Gastrocnemius medialis (tissue), 4 donors: ENCODE results near the gene RSPH10B2.
"Not testable (repeated sequence)": the region's sequence is repeated elsewhere in the genome, so short reads cannot be mapped to it uniquely, and the experiment has no call there.

Experiments used
- POLR2A ChIP-seq, 2 donors: fragments of 450-650 bp; IDR thresholded peaks; one replicate each; pipeline ENCODE4 v1.6.1; 2017; ENCODE audit warnings: antibody characterized with exemption in 2 of 2, mild to moderate bottlenecking in 2 of 2, moderate library complexity in 2 of 2
- TF ChIP-seq, protein P1 (sequence below), 5 experiments: fragments of 450-650 bp in 3 of 5; fragments of 200-600 bp in 2 of 5; sonication (generic) in 2 of 5; IDR thresholded peaks in 4 of 5; conservative IDR thresholded peaks in 1 of 5; 1 replicate in 4 of 5; 2 replicates in 1 of 5; pipeline ENCODE4 v1.5.1; 2016 to 2019; ENCODE audit warnings: antibody characterized with exemption in 5 of 5, mild to moderate bottlenecking in 3 of 5, moderate library complexity in 3 of 5

DNA sequence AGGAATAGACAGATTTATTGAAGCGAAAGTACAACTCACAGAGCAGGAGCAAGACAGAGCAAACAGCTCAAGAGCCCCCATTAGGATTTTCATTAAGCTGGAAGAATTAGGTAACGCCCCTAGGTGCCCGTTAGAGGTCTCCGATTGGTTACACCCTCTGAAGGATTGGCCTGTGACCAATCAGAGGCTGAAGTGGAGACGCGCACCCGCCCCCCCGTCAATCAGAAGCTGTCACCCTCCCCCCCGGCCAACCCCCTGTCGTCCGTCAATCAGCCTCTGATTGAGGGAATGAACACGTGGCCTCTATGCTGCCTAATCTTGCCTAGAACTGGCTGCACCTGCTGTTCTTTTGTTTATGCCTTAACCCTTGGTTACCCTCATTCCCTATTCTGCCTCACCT is 73.3 kb downstream of the RSPH10B2 start:
- TF ChIP-seq, protein P1, sequence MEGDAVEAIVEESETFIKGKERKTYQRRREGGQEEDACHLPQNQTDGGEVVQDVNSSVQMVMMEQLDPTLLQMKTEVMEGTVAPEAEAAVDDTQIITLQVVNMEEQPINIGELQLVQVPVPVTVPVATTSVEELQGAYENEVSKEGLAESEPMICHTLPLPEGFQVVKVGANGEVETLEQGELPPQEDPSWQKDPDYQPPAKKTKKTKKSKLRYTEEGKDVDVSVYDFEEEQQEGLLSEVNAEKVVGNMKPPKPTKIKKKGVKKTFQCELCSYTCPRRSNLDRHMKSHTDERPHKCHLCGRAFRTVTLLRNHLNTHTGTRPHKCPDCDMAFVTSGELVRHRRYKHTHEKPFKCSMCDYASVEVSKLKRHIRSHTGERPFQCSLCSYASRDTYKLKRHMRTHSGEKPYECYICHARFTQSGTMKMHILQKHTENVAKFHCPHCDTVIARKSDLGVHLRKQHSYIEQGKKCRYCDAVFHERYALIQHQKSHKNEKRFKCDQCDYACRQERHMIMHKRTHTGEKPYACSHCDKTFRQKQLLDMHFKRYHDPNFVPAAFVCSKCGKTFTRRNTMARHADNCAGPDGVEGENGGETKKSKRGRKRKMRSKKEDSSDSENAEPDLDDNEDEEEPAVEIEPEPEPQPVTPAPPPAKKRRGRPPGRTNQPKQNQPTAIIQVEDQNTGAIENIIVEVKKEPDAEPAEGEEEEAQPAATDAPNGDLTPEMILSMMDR (IDR thresholded peaks at IDR 0.05 in 4 of 5, conservative IDR thresholded peaks at IDR 0.05 in 1 of 5): not testable (repeated sequence)
- TF ChIP-seq POLR2A (IDR thresholded peaks at IDR 0.05): not testable (repeated sequence)
